Breast epithelium (tissue), 3 donors: Measurements from ENCODE around the gene HDGF.

ENCODE experiments used
- CTCF ChIP-seq, 3 donors: fragments of 450-650 bp; IDR thresholded peaks; one replicate each; pipeline ENCODE4 v1.5.1; 2016 to 2017; ENCODE audit warnings: antibody characterized with exemption in 3 of 3, mild to moderate bottlenecking in 3 of 3, moderate library complexity in 3 of 3
- POLR2A ChIP-seq: fragments of 450-650 bp; IDR thresholded peaks from one replicate; pipeline ENCODE4 v1.6.1; 2016; ENCODE audit warnings: antibody characterized with exemption, mild to moderate bottlenecking, moderate library complexity

GRCh38 chr1:156703741-156704140, 47.7 kb downstream of the HDGF start:
- TF ChIP-seq POLR2A (no peak), CTCF (IDR thresholded peaks at IDR 0.05) (no peak)
